Measurements from ENCODE around the gene FADS1. TPM values are rescaled to one million over a fixed set of nuclear protein-coding genes. Genes with fewer than 3 reads are reported as not detected.

FADS1 gene
- polyA plus RNA-seq (2012; ENCODE audit: missing spikeins) = 17.8 TPM

- TF ChIP-seq POLR2A (IDR thresholded peaks at IDR 0.05; ENCODE audit: low read depth, low read length) (peak; percentile 44; the same call in 1 of the 2 replicates), TAF1 (IDR thresholded peaks at IDR 0.05; ENCODE audit: borderline replicate concordance, low read depth, low read length) (no peak)
- DNase-seq (ENCODE audit: insufficient read length) (peak; percentile 87), FAIRE-seq (peak; percentile 77)
Observed at GRCh38 chr11:61816736-61817455, at the start of gene FADS1. TSS of gene FADS1 (minus strand) at chr11:61817003. CDS start at chr11:61816929, 74 bp downstream.

GRCh38 chr11:61866231-61866957 is 49.6 kb upstream of the FADS1 start:
- no peak for DNase-seq (ENCODE audit: insufficient read length)
- TF ChIP-seq TAF1 (IDR thresholded peaks at IDR 0.05; ENCODE audit: borderline replicate concordance, low read depth, low read length) (no peak), POLR2AphosphoS5 (IDR thresholded peaks at IDR 0.05; ENCODE audit: low read depth, low read length) (no peak), POLR2A (IDR thresholded peaks at IDR 0.05; ENCODE audit: low read depth, low read length) (no peak)
- FAIRE-seq = no peak

GRCh38 chr11:61864814-61865775 is 48.3 kb upstream of the FADS1 start:
- DNase-seq (ENCODE audit: insufficient read length) (no peak), FAIRE-seq (no peak)
- TF ChIP-seq POLR2AphosphoS5 (IDR thresholded peaks at IDR 0.05; ENCODE audit: low read depth, low read length) (no peak), POLR2A (IDR thresholded peaks at IDR 0.05; ENCODE audit: low read depth, low read length) (no peak), TAF1 (IDR thresholded peaks at IDR 0.05; ENCODE audit: borderline replicate concordance, low read depth, low read length) (no peak)

- FAIRE-seq = no peak
- TF ChIP-seq POLR2AphosphoS5 (IDR thresholded peaks at IDR 0.05; ENCODE audit: low read depth, low read length) (no peak), TAF1 (IDR thresholded peaks at IDR 0.05; ENCODE audit: borderline replicate concordance, low read depth, low read length) (no peak), POLR2A (IDR thresholded peaks at IDR 0.05; ENCODE audit: low read depth, low read length) (no peak)
- no peak for DNase-seq (ENCODE audit: insufficient read length)
Observed at GRCh38 chr11:61863548-61864081, 46.8 kb upstream of the FADS1 start.

GRCh38 chr11:61862714-61863547 is 46.1 kb upstream of the FADS1 start:
- FAIRE-seq = no peak
- TF ChIP-seq POLR2A (IDR thresholded peaks at IDR 0.05; ENCODE audit: low read depth, low read length) (no peak), POLR2AphosphoS5 (IDR thresholded peaks at IDR 0.05; ENCODE audit: low read depth, low read length) (no peak), TAF1 (IDR thresholded peaks at IDR 0.05; ENCODE audit: borderline replicate concordance, low read depth, low read length) (no peak)

GRCh38 chr11:61861634-61862033 is 44.8 kb upstream of the FADS1 start:
- no peak for TF ChIP-seq POLR2AphosphoS5 (IDR thresholded peaks at IDR 0.05; ENCODE audit: low read depth, low read length)
- no peak for TF ChIP-seq POLR2A (IDR thresholded peaks at IDR 0.05; ENCODE audit: low read depth, low read length)
- no peak for TF ChIP-seq TAF1 (IDR thresholded peaks at IDR 0.05; ENCODE audit: borderline replicate concordance, low read depth, low read length)
- DNase-seq (ENCODE audit: insufficient read length) (no peak), FAIRE-seq (no peak)

More at GRCh38 chr11:61862714-61863547, 46.1 kb upstream of the FADS1 start:
- DNase-seq (ENCODE audit: insufficient read length) = no peak

GRCh38 chr11:61860054-61860903 is 43.5 kb upstream of the FADS1 start:
- DNase-seq (ENCODE audit: insufficient read length) = no peak
- FAIRE-seq = peak; percentile 14
- no peak for TF ChIP-seq POLR2A (IDR thresholded peaks at IDR 0.05; ENCODE audit: low read depth, low read length)
- no peak for TF ChIP-seq POLR2AphosphoS5 (IDR thresholded peaks at IDR 0.05; ENCODE audit: low read depth, low read length)
- no peak for TF ChIP-seq TAF1 (IDR thresholded peaks at IDR 0.05; ENCODE audit: borderline replicate concordance, low read depth, low read length)

- DNase-seq (ENCODE audit: insufficient read length) (no peak), FAIRE-seq (no peak)
- TF ChIP-seq TAF1 (IDR thresholded peaks at IDR 0.05; ENCODE audit: borderline replicate concordance, low read depth, low read length) (no peak), POLR2A (IDR thresholded peaks at IDR 0.05; ENCODE audit: low read depth, low read length) (no peak), POLR2AphosphoS5 (IDR thresholded peaks at IDR 0.05; ENCODE audit: low read depth, low read length) (no peak)
Observed at GRCh38 chr11:61855939-61856680, 39.3 kb upstream of the FADS1 start.

All from GM12892 (cell line).